ENCODE measurements around the gene DYSF. TPM values are rescaled to one million over a fixed set of nuclear protein-coding genes. Genes with fewer than 3 reads are reported as not detected.

Gene DYSF
- polyA plus RNA-seq, 1 donor: 146 TPM

DNA sequence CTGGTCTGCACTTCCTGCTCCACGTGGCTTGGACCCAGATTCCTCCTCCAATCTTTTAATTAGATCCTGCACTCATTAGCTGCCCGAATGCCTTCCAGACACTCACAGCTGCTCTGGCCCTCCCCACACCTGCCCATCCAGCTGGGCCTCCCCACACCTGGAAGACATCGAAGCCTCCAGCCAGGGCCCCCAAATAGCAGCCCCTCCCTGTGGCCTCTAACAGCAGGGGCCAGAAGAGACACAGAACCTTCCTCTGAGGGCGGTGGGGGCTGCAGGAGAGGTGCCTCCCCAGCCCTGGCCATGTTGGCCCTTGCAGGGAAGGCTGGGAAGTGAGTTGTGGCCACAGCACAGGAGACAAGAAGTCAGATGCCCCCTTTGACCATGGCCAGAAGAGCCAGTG, 252.8 kb downstream of the DYSF start:
- DNase-seq (ENCODE audit: low read depth): no peak

DNA sequence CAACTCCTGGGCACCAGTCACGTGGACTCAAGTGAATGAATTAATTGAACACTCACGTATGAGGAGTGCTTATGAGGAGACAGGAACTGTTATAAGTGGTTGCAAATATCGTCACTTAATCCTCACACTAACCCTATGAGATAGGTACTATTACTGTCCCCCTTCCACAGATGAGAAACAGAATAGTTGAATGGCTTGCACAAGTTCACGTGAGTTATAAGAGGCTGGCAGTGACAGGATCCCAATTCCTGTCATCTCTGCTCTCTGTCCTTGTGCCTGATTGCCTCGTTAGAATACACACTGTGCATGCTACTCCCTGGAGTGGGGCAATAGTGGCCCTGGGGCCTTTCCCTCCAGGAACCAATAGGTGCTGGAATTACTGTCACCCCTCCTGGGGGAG, 253.5 kb downstream of the DYSF start:
- DNase-seq (ENCODE audit: low read depth): no peak

DNA sequence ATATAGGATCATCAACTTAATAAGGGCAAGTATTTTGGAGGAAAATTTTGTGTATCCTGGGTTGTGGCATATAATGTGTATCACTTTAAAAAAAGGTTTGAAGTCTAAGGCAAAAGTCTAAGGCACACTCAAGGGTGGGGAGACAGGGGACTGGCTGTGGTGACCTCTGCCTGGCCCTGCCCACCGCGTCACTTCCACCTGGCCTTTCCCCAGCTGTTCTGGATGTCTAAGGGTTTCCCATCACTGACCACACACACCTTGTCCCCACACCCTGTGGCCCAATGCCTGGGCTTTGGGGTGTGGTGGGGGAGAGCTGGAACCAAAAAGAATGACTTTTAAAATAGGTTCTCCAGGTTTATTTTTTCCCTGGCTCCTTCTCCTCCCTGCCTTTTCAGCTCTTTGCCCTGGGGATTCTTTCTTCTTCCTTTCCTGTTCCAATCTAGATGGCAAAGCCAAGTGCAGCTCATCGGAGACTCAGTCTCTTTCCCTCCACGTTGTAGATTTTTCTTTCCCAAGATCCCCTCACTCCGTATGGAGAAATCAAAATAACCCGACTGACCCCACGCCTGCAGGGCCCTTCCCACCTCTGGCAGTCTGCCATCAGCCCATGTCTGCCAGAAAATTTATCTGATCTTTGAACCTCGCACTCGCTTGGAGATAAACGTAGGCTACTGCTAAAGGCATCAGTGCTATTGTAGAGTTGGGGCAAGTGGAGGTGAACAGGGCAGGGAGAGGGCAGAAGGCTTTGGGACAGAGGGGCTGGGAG, 257.2 kb downstream of the DYSF start:
- no peak for DNase-seq (ENCODE audit: low read depth)

DNA sequence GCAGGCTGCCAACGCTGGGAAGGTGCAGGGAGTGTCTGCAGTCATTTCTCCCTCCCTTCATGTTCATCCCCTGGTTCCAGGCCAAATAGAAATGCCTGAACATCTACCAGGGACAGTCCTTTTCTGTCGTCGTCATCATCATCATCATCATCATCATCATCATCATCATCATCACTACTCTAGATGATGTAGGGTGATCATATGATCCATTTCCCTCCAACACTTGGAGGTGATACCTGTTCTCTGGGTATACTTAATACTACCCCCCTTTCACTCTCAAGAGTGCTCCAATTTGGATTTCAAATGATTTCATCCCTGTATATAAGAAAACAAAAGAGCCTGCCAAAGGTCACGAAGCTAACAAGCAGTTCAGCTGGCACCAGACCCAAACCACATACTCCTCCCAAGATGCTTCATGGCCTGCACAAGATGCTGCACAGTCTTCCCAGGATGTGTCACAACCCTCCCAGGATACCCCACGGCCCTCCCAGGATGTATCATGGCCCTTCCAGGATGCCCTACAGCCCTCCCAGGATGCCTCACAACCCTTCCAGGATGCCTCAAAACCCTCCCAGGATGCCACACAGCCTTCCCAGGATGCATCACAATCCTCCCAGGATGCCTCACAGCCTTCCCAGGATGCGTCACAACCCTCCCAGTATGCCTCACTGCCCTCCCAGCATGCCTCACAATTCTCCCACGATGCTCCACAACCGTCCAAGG, 257.9 kb downstream of the DYSF start:
- no peak for DNase-seq (ENCODE audit: low read depth)

DNA sequence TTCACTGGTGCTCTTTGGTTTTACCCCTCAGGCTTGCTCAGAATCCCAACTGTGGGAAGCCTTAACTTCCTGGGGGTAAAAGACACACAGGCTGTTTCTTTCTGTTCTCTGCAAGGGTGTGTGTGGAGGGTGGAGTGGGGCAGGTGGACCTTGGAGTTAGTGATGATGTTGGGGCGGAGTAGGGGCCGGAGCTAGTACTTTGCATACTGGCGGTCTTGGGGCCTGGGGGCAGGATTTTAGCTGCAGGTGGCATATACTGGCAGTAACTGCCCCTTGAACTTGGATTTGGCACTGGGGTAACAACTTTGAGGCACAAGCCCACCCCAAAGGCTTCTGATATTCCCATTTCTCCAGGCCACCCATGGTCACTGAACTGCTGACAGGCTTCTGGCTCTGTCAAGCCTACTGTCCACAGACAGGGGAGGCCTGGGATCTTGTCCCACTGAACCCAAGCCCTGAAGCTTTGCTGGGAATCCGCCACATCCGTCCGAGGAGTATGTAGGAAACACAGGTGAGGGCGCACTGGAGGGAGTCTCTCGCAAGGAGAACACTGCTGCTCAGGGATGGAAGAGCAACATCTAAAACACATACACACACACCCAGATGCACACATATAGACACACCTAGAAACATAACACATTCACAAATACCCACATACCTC, 258.9 kb downstream of the DYSF start:
- DNase-seq (ENCODE audit: low read depth): no peak

- no peak for DNase-seq (ENCODE audit: low read depth)
These were observed 260.5 kb downstream of the DYSF start for GRCh38 chr2:71713581-71714580.

DNA sequence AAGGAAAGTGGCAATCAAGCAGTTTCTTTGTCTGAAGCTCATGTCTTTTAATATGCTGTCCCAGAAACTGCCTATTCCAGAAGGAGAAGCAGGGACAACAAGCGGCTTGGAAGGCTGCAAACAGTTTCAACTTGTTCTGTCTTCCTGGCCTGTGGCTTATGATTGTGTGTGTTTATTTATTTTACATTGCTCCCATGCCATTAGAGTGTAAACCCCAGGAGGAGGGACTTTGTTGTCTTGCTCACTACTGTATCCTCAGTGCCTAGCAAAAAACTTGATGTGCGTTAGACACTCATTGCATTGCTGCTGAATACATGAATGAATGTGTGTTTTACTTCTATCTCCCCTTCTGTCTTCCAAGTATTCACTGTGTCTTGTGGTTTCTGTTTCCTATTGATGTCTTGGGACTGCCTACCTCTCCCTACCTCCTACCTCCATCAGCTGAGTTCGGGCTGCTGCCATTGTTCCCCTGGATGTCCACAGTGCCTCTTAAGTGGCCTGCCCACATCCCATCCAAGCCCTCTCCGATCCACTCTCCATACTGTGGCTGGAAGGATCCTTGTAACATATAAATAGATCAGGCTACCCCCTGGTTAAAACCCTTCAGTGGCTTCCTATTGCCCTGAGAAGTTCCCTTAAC, 261.4 kb downstream of the DYSF start:
- DNase-seq (ENCODE audit: low read depth): no peak

DNA sequence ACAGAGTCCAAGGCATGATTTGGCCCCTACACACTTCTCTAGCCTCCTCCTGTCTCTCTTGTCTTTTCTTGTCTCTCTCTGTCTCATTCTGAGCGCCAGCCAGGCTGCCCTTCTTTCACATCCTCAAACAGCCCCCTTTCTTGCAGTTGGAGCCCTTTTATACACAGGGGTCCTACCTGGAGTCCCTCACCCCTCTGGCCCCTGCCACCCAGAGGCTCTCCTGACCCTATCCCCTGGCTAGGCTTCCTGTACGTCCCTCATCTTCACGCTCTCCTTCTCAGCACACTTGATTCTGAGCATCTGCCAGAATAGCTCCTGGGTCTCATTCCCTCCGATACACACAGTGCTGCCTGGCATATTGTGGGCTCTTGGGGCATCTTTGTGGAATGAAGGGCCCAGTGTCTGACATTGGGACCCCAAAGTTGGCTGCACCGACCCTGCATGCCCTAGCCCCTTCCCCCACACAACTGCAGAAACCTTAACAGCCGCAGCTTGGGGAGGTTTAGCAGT, 261.9 kb downstream of the DYSF start:
- DNase-seq (ENCODE audit: low read depth): no peak

DNA sequence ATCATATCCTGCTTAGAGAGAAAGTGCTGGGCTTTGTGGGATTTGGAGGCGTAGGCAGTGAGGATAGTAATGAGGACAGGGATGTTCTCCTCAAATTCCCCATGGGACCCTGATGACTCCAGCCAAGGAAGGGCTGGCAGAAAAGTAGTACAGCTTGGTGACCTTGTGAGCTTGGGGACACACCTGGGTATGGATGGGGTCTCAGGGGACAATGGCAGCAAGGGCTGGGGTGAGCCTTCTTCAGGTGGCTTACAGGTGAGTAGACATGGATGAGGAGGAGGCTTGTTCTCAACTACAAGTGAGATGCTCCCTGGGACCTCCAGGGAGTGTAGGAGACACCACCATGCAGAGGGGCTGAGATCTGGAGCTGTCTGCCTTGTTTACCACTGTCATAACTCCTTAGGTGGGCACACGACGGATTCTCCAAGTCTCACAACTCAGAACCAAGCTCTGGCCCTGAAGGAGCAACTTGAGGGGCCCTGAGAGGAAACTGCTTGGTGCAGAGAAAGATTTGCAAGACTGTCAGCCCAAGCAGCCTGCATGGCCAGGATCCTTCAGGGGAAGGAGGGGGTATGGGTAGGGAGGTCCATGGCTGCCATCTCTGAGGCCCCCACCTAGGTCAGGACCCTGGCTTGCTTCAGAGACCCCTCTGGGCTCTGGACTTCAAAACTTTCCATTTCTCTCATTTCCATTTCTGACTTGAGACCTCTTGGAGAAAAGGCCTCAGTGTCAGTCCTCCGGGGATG, 262.8 kb downstream of the DYSF start:
- DNase-seq (ENCODE audit: low read depth): no peak

- DNase-seq (ENCODE audit: low read depth): no peak
These were observed 263.6 kb downstream of the DYSF start for GRCh38 chr2:71716697-71717624.

- no peak for DNase-seq (ENCODE audit: low read depth)
These were observed 265.3 kb downstream of the DYSF start for GRCh38 chr2:71718686-71719085.

- no peak for DNase-seq (ENCODE audit: low read depth)
These were observed 266.3 kb downstream of the DYSF start for GRCh38 chr2:71719520-71720282.

GRCh38 chr2:71720283-71720560, 266.9 kb downstream of the DYSF start:
- DNase-seq (ENCODE audit: low read depth): no peak

DNA sequence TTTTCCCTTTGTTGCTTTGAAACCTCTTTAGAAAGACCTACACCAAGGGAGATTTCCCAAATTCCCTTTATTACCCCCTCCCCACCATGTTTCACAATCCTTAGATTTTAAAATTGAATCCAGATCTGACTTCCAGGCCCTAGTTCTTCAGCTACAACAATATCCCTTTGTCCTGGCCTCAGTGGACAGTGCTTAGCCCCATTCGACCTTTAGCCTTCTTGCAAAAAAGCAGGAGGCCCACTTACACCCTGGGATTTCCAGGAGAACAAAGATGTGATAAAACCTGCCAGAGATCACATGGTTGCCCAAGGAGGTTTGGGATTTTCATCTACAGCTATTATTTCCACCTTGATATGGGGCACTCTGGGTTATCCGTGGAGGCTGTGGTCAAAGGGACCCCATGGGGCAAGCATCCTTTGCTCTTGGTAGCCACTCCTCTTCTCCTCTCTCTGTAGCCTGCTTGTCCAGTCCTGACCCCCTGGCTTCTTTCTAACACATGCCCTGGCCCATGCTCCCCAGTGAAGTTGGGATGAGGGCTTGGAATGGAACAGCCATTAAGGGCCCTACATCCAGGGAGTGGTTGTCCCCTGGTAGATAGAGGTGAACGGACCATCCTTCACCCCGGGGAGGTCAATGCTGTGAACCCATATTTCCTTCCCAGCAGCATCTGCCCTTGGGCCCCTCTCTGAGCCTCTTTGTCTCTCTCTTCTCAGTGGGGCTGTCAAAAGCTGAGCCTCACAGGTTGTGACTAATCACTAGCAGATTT, 267.4 kb downstream of the DYSF start:
- DNase-seq (ENCODE audit: low read depth): no peak

DNA sequence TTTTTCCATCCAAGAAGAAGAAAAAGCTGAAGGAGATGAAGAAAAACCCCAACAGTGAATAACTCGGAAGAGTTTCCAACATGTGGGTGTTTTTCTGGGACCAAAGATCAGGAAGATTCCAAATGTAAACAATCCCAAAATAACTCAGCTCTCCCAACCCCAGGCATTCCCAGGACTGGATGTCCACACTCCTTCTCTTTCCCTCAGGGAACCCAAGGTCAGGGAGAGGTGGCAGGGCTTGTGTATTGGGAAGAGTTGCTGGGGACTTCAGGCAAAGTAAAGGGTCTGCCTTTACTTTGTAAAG, 268.0 kb downstream of the DYSF start:
- no peak for DNase-seq (ENCODE audit: low read depth)

DNA sequence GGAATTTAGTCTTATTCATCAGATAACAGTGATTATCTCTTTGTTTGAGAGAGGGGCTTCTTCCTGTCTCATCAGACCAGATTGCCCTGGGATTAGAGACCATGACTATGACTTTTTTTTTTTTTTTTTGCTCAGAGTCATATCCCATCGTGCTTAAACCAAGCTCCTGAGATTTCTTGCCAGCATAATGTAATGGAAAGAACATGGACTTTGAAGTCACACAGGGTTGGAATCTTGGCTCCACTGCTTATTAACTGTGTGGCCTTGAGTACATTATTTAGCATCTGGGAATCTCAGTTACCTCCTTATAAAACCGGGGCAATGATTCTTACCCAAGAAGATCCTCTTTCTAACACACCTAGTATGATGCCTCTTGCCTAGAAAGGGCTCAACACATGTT, 268.3 kb downstream of the DYSF start:
- no peak for DNase-seq (ENCODE audit: low read depth)

DNA sequence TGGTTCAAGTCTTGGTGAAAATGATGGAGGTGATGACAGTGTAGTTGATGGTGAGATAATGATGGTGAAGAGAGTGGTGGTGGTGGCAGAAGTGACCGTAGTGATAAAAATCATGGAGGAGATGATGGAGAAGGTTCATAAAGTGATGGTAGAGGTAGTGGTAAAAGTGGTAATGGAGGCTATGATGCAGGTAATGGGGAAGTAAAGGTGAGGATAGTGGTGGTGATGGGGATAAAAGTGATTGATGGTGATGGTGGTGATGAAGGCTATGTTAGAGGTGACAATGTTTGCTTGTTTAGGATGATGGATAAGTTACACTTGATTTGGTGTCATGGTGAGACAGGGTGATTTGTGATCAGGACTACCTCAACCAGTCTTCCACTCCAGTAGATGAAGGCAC, 268.9 kb downstream of the DYSF start:
- DNase-seq (ENCODE audit: low read depth): no peak

DNA sequence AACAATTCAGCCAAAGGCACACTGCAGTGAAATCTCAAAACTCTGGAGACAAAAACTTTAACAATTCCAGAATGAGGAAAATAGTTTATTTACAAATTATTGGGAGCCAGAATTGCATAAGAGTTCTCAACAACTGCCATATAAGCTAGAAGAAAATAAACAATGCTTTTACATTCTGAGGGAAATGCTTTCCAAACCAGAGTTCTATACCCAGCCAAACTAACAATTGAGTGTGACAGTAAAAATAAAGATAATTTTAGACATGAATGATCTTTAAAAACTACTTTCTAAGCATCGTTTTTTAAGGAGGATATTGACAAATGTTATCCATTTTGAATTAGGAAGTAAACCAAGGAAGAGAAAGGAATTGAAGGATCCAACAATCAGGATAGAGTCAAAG, 271.4 kb downstream of the DYSF start:
- DNase-seq (ENCODE audit: low read depth): no peak

Measured in forelimb muscle (tissue), 1 donor.